ENCODE measurements around the gene NUDT8.

Gene NUDT8

DNA sequence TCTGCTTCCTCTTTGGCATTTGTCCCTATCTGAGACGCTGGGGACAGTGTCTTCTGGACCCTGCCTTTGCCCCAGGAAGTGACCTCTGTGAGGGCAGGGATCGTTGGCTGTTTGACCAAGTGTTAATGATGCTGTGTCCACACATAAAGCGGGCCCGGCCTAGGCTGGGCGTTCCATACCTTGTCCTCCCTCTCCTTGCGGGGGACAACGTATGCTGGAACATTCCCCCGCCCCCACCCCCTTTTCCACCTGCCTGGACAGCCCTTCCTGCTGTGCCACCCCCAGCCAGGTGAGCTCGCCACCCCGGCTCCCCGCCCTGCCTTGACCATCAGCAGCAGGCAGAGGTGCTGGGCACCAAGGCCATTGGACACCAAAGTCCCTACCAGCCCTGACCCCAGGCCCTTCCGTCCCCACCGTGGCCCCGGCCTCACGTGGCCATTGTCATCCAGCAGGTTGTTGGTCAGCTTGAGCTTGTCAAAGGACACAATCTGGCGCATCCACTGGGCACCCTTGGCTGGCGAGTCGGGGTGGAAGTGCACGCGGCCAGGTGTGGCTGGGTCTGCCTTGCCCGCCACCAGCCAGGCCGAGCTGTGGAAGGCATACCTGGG lies 4.1 kb upstream of the NUDT8 start:
- no peak for FAIRE-seq

DNA sequence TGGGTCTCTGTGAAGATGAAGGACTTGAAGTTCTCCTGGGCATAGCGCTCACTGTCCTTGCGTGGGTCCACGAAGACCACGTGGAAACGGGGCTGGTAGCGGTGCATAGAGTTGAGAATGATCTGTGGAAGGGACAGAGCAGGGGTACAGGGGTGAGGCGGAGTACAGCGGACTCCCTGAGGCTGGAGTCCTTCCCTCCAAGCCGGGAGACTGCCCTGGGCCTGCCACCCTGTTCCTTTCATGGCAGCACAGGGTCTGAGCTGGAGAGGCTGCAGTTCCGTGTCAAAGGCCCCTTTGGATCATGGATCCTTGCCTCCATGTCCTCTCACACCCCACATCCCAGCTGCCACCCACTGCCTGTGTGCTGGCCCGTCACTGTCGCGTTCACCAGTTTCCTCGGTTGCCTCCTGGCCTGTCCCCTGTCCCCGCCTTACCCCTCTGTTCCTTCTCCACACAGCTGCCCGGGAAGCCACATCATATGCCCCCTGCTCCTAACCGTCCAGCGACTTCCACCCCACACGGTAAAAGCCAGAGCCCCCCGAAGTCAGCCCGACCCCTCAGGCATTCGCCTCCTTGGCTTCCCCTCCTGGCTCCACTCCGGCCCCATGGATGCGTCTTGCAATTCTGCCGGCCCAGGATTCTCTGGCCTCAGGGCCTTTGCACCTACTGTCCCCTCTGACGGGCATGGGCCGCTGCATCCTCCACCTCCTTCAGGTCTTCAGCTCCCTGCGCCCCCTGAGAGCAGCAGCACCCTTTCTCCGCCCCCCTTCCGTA lies 3.4 kb upstream of the NUDT8 start:
- FAIRE-seq, result no peak
- TF ChIP-seq, protein P1, sequence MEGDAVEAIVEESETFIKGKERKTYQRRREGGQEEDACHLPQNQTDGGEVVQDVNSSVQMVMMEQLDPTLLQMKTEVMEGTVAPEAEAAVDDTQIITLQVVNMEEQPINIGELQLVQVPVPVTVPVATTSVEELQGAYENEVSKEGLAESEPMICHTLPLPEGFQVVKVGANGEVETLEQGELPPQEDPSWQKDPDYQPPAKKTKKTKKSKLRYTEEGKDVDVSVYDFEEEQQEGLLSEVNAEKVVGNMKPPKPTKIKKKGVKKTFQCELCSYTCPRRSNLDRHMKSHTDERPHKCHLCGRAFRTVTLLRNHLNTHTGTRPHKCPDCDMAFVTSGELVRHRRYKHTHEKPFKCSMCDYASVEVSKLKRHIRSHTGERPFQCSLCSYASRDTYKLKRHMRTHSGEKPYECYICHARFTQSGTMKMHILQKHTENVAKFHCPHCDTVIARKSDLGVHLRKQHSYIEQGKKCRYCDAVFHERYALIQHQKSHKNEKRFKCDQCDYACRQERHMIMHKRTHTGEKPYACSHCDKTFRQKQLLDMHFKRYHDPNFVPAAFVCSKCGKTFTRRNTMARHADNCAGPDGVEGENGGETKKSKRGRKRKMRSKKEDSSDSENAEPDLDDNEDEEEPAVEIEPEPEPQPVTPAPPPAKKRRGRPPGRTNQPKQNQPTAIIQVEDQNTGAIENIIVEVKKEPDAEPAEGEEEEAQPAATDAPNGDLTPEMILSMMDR (IDR thresholded peaks at IDR 0.05; ENCODE audit: insufficient read depth, missing control alignments), result no peak
- no peak for DNase-seq (ENCODE audit: insufficient read length, low spot score)

More for the DNA sequence above, 4.1 kb upstream of the NUDT8 start:
- no peak for DNase-seq (ENCODE audit: insufficient read length, low spot score)
- TF ChIP-seq, protein P1 (IDR thresholded peaks at IDR 0.05; ENCODE audit: insufficient read depth, missing control alignments), result no peak

- TF ChIP-seq, protein P1 (IDR thresholded peaks at IDR 0.05; ENCODE audit: insufficient read depth, missing control alignments), result no peak
- FAIRE-seq (no peak), DNase-seq (ENCODE audit: insufficient read length, low spot score) (no peak)
Measured at GRCh38 chr11:67632175-67632981, 2.6 kb upstream of the NUDT8 start.

GRCh38 chr11:67631853-67632174 lies 2.1 kb upstream of the NUDT8 start:
- no peak for FAIRE-seq
- TF ChIP-seq, protein P1 (IDR thresholded peaks at IDR 0.05; ENCODE audit: insufficient read depth, missing control alignments), result no peak
- no peak for DNase-seq (ENCODE audit: insufficient read length, low spot score)

GRCh38 chr11:67631411-67631810 lies 1.7 kb upstream of the NUDT8 start:
- DNase-seq (ENCODE audit: insufficient read length, low spot score) (no peak), FAIRE-seq (no peak)
- TF ChIP-seq, protein P1 (IDR thresholded peaks at IDR 0.05; ENCODE audit: insufficient read depth, missing control alignments), result no peak

GRCh38 chr11:67630943-67631331 lies 1.2 kb upstream of the NUDT8 start:
- DNase-seq (ENCODE audit: insufficient read length, low spot score) (no peak), FAIRE-seq (no peak)
- TF ChIP-seq, protein P1 (IDR thresholded peaks at IDR 0.05; ENCODE audit: insufficient read depth, missing control alignments), result no peak

All from D721Med (cell line).